Effector CD8-positive, alpha-beta T cell (primary cell): ENCODE data around the gene SCIN.
A peak's percentile ranks its signal among the peaks of the same experiment; 100 is the strongest.
"Not testable (repeated sequence)": the region's sequence is repeated elsewhere in the genome, so short reads cannot be mapped to it uniquely, and the experiment has no call there.

Source experiments
- DNase-seq: peaks from one replicate; lab custom pipeline; 2025; lab: John Stamatoyannopoulos, UW

The SCIN gene

GRCh38 chr7:12647364-12648219 lies 77.1 kb downstream of the SCIN start:
- DNase-seq = no peak

GRCh38 chr7:12648704-12649261 lies 78.3 kb downstream of the SCIN start:
- no peak for DNase-seq

- no peak for DNase-seq
Observed at GRCh38 chr7:12649348-12649747, 78.8 kb downstream of the SCIN start.

- DNase-seq = no peak
Observed at GRCh38 chr7:12650080-12650479, 79.6 kb downstream of the SCIN start.

- no peak for DNase-seq
Observed at GRCh38 chr7:12653110-12653509, 82.6 kb downstream of the SCIN start.

GRCh38 chr7:12653518-12653917 lies 83.0 kb downstream of the SCIN start:
- no peak for DNase-seq

GRCh38 chr7:12655161-12655560 lies 84.6 kb downstream of the SCIN start:
- no peak for DNase-seq

- not testable (repeated sequence) for DNase-seq
Observed at GRCh38 chr7:12660423-12660822, 89.9 kb downstream of the SCIN start.

GRCh38 chr7:12660986-12661385 lies 90.5 kb downstream of the SCIN start:
- DNase-seq = not testable (repeated sequence)

GRCh38 chr7:12661581-12661980 lies 91.1 kb downstream of the SCIN start:
- no peak for DNase-seq

GRCh38 chr7:12670000-12670729 lies 99.6 kb downstream of the SCIN start:
- DNase-seq = no peak

- DNase-seq = no peak
Observed at GRCh38 chr7:12670743-12671520, 100.4 kb downstream of the SCIN start.

- not testable (repeated sequence) for DNase-seq
Observed at GRCh38 chr7:12673436-12673835, 102.9 kb downstream of the SCIN start.

- no peak for DNase-seq
Observed at GRCh38 chr7:12674053-12674452, 103.5 kb downstream of the SCIN start.

- DNase-seq = peak; percentile 5
Observed at GRCh38 chr7:12674861-12675260, 104.3 kb downstream of the SCIN start.

- no peak for DNase-seq
Observed at GRCh38 chr7:12683678-12684585, 113.4 kb downstream of the SCIN start.

- no peak for DNase-seq
Observed at GRCh38 chr7:12684733-12685132, 114.2 kb downstream of the SCIN start.

- peak; percentile 5 for DNase-seq
Observed at GRCh38 chr7:12685550-12685949, 115.0 kb downstream of the SCIN start.

- peak; percentile 93 for DNase-seq
Observed at GRCh38 chr7:12686234-12686890, 115.8 kb downstream of the SCIN start.
